ENCODE data around the gene REEP2.
"Not testable (repeated sequence)": the region's sequence is repeated elsewhere in the genome, so short reads cannot be mapped to it uniquely, and the experiment has no call there.

DNA sequence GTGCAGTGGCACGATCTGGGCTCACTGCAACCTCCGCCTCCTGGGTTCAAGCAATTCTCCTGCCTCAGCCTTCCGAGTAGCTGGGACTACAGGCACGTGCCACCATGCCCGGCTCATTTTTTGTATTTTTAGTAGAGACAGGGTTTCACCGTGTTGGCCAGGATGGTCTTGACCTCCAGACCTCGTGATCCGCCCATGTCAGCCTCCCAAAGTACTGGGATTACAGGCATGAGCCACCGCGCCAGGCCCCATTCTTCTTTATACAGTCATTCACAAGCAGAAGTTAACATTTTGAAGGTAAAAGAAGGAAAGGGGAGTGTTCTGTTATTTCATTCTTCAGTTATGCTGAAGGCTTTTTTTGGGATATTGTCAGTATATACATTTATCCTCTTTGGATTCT lies 48.9 kb upstream of the REEP2 start:
- TF ChIP-seq, protein P1, sequence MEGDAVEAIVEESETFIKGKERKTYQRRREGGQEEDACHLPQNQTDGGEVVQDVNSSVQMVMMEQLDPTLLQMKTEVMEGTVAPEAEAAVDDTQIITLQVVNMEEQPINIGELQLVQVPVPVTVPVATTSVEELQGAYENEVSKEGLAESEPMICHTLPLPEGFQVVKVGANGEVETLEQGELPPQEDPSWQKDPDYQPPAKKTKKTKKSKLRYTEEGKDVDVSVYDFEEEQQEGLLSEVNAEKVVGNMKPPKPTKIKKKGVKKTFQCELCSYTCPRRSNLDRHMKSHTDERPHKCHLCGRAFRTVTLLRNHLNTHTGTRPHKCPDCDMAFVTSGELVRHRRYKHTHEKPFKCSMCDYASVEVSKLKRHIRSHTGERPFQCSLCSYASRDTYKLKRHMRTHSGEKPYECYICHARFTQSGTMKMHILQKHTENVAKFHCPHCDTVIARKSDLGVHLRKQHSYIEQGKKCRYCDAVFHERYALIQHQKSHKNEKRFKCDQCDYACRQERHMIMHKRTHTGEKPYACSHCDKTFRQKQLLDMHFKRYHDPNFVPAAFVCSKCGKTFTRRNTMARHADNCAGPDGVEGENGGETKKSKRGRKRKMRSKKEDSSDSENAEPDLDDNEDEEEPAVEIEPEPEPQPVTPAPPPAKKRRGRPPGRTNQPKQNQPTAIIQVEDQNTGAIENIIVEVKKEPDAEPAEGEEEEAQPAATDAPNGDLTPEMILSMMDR (conservative IDR thresholded peaks at IDR 0.05; ENCODE audit: low read length) = not testable (repeated sequence)
- TF ChIP-seq EZH2phosphoT487 (IDR thresholded peaks at IDR 0.05; ENCODE audit: borderline replicate concordance) = not testable (repeated sequence)
